NCI-H146 treated with DMSO at 0.1 percent for 48 hours (cell line): ENCODE measurements around the gene OR2L8.

Experiments
- DNase-seq: peaks from one replicate; lab custom pipeline; 2025; ENCODE audit not compliant: unreplicated experiment; lab: John Stamatoyannopoulos, UW

The OR2L8 gene

DNA sequence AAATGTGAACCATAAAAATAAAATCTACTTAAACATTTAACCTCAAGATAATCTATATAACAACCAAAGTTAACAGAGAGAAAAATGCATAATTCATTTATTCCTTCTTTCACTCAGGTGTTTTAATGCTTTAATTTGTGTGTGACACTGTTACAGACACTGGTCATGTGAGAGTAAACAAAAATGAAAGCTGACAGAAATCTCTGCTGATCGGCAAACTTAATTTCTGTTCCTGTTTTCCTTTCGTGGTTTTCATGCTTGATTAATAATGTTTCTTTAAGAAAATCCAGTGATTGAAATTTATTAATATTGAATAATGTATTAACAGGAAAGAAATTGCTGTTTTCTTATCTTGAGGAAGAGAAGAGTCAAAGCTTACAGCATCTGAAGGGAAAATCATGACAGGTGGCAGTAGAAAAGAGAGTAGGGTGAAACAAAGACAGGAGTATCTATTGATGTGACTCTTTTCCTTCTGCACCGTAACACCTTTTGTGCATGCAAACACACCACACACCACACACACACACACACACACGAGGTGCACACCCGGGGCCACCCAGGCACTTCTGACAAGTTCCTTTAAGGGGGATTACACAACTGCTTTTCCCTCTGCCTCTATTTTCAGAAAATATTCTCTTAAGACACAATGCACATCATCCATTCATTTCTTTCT, 18.0 kb downstream of the OR2L8 start:
- no peak for DNase-seq

DNA sequence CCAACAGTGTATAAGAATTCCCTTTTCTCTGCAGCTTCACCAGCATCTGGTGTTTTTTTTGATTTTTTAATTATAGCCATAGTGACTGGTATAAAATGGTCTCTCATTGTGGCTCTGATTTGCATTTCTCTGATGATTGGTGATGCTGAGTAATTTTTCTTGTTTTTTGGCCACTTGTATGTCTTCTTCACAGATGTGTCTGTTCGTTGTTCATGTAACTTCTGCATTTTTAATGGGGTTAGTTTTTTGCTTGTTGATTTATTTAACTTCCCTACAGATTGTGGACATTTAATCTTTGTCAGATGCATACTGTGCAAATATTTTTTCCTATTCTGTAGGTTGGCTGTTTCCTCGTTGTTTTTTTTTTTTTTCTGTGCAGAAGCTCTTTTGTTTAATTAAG, 44.3 kb downstream of the OR2L8 start:
- DNase-seq, result no peak

- no peak for DNase-seq
Observed at GRCh38 chr1:247998811-247999210, 50.2 kb downstream of the OR2L8 start.
